Spleen (tissue), 11 donors: ENCODE data around the gene EFNA2. TPM values are rescaled to one million over a fixed set of nuclear protein-coding genes. Genes with fewer than 3 reads are reported as not detected.

Experiments
- DNase-seq: peaks from one replicate; pipeline ENCODE4 v3.0.0-alpha.2; 2020
- H3K27ac ChIP-seq, 8 donors: fragments of 200-600 bp; sonication (generic) in 7 of 8; 1 replicate in 4 of 8; 2 replicates in 4 of 8; pipeline versions ENCODE4 v1.5.0 to v1.8.0; 2016 to 2021; ENCODE audit warnings: inconsistent platforms in 4 of 8, mild to moderate bottlenecking in 4 of 8, moderate library complexity in 1 of 8
- H3K27me3 ChIP-seq, 7 donors: fragments of 200-600 bp; sonication (generic) in 6 of 7; replicated peaks in 1 of 7; 1 replicate in 4 of 7; 2 replicates in 3 of 7; pipeline versions ENCODE4 v1.5.0 to v1.8.0; 2016 to 2021; ENCODE audit warnings: inconsistent platforms in 3 of 7, mild to moderate bottlenecking in 1 of 7
- H3K36me3 ChIP-seq, 6 donors: fragments of 200-600 bp; sonication (generic) in 5 of 6; 1 replicate in 4 of 6; 2 replicates in 2 of 6; pipeline versions ENCODE4 v1.5.0 to v1.8.0; 2016 to 2021; ENCODE audit warnings: inconsistent platforms in 2 of 6
- H3K4me1 ChIP-seq, 6 donors: fragments of 200-600 bp; sonication (generic) in 5 of 6; 1 replicate in 3 of 6; 2 replicates in 3 of 6; pipeline versions ENCODE4 v1.5.0 to v1.8.0; 2016 to 2021; ENCODE audit warnings: inconsistent platforms in 3 of 6
- H3K4me3 ChIP-seq, 8 donors: fragments of 200-600 bp; sonication (generic) in 7 of 8; 1 replicate in 4 of 8; 2 replicates in 4 of 8; pipeline versions ENCODE4 v1.5.0 to v1.8.0; 2016 to 2021; ENCODE audit warnings: inconsistent platforms in 4 of 8, mild to moderate bottlenecking in 4 of 8, moderate library complexity in 2 of 8
- H3K9me3 ChIP-seq, 8 donors: fragments of 200-600 bp; sonication (generic) in 7 of 8; 1 replicate in 4 of 8; 2 replicates in 4 of 8; pipeline versions ENCODE4 v1.5.0 to v1.8.0; 2016 to 2021; ENCODE audit warnings: inconsistent platforms in 4 of 8
- CTCF ChIP-seq, 11 experiments: fragments of 200-600 bp in 7 of 11; fragments of 450-650 bp in 4 of 11; sonication (generic) in 4 of 11; IDR thresholded peaks in 8 of 11; conservative IDR thresholded peaks in 3 of 11; 1 replicate in 7 of 11; 2 replicates in 4 of 11; pipeline versions ENCODE4 v1.4.0 to v1.8.0; 2016 to 2021; ENCODE audit warnings: antibody characterized with exemption in 11 of 11, inconsistent platforms in 4 of 11, mild to moderate bottlenecking in 1 of 11
- POLR2A ChIP-seq, 3 donors: fragments of 450-650 bp; IDR thresholded peaks; one replicate each; pipeline ENCODE4 v1.5.1; 2017; ENCODE audit warnings: antibody characterized with exemption in 3 of 3, mild to moderate bottlenecking in 1 of 3
- POLR2AphosphoS5 ChIP-seq, 3 donors: sonication (generic); formaldehyde crosslinking; IDR thresholded peaks; one replicate each; pipeline ENCODE4 v1.5.1; 2017; ENCODE audit warnings: antibody characterized with exemption in 3 of 3
- WGBS, 5 donors: extraction: QIAGEN DNeasy Blood & Tissue Kit in 3 of 5; methylation state at CpG; one replicate each; pipeline versions ENCODE4 v1.1.5 to v1.1.7; 2013 to 2018; 5-methylcytosine and 5-hydroxymethylcytosine counted together
- intact Hi-C: fragments of 100-400 bp; cut with DNase I; formaldehyde crosslinking; loops from one replicate; pipeline ENCODE4 v1.15.0; 2023; ENCODE audit warnings: low total_unique reads
- polyA plus RNA-seq, 3 donors: library from polyadenylated mRNA; stranded (reverse); fragments of 200-250 nt; gene quantifications; one replicate each; pipeline ENCODE4 v1.2.1, GENCODE V29; 2013
- total RNA-seq, 7 donors: library from RNA; depleted of rRNA in 3 of 7; stranded (reverse); fragments of >200 nt in 3 of 7; fragmentation: NEBNext Ultra II Directional in 4 of 7; extraction: Animal tissue kit (Norgen Biotek cat#: 25700) in 4 of 7; gene quantifications; one replicate each; pipeline versions ENCODE4 v1.1.0 to v1.2.1, GENCODE V29; 2016 to 2021
- donor health status: healthy with polysubstance abuse.
- donor health status: DM: no; HTN: no; CAD: no; lungs with moderate emphysema.
- donor health status: DM: no; HTN: no; CAD: no.
- donor health status: Bipolar disorder and iron deficiency.
- donor health status: healthy.
- donor health status: DM: no; HTN: no; CAD: no.
- donor health status: DM: yes; HTN: yes; CAD: no.

The EFNA2 gene
- total and polyA plus RNA-seq, 10 donors: not detected

GRCh38 chr19:1294688-1295087 is 9.0 kb downstream of the EFNA2 start:
- Histone ChIP-seq H3K36me3 (no peaks in the 10 kb centered on the region), H3K4me1 (peaks cover 0 to 32% (median 9%) of the 10 kb centered on the region in 6 donors), H3K4me3 (no peak overlapping the region), H3K27me3 (peaks cover 5 to 76% (median 63%) of the 10 kb centered on the region in 7 donors), H3K9me3 (no peaks in the 10 kb centered on the region), H3K27ac (no peak overlapping the region)
- intact Hi-C loops: no loop called here
- WGBS, 5 donors: 62 to 77% (median 72%) methylated on average over 14 of the region's 14 CpGs
- TF ChIP-seq CTCF (IDR thresholded peaks at IDR 0.05 in 8 of 11, conservative IDR thresholded peaks at IDR 0.05 in 3 of 11) (no peak), POLR2AphosphoS5 (IDR thresholded peaks at IDR 0.05) (no peak), POLR2A (IDR thresholded peaks at IDR 0.05) (no peak)
- DNase-seq: no peak

GRCh38 chr19:1295169-1296012 is 9.7 kb downstream of the EFNA2 start:
- WGBS, 5 donors: 11 to 27% (median 17%) methylated on average over 36 to 82 of the region's 82 CpGs
- no peak for DNase-seq
- H3K4me1 ChIP-seq: peaks cover 0 to 32% (median 9%) of the 10 kb centered on the region in 6 donors
- intact Hi-C loops: no loop called here
- H3K4me3 ChIP-seq: peak overlapping the region in 1 of 8 donors; percentile 31
- H3K27me3 ChIP-seq: peaks cover 5 to 76% (median 56%) of the 10 kb centered on the region in 7 donors
- no peaks in the 10 kb centered on the region for H3K9me3 ChIP-seq
- H3K36me3 ChIP-seq: no peaks in the 10 kb centered on the region
- H3K27ac ChIP-seq: no peak overlapping the region
- no peak for TF ChIP-seq CTCF (IDR thresholded peaks at IDR 0.05 in 8 of 11, conservative IDR thresholded peaks at IDR 0.05 in 3 of 11)

DNA sequence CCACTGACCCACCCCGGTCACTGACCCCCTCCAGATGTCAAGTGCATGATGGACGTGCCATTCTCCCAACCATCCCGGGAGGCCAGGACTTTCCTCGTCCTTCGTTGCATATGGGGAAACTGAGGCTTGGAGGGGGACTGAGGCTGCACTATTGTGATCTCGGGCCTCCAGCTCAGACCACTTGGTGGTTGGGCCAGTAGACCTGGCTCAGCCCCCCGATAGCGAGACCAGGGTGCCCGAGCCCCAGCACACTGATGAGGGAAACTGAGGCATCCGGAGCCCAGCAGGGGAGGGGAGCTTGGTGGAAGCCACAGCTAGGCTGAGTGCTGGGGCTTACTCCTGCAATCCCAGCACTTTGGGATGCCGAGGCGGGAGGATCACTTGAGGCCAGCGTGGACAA is 10.4 kb downstream of the EFNA2 start:
- no peak overlapping the region for H3K4me3 ChIP-seq
- peaks cover 0 to 29% (median 8%) of the 10 kb centered on the region in 6 donors for H3K4me1 ChIP-seq
- TF ChIP-seq CTCF (IDR thresholded peaks at IDR 0.05 in 8 of 11, conservative IDR thresholded peaks at IDR 0.05 in 3 of 11) (no peak), POLR2A (IDR thresholded peaks at IDR 0.05) (no peak), POLR2AphosphoS5 (IDR thresholded peaks at IDR 0.05) (no peak)
- no peaks in the 10 kb centered on the region for H3K36me3 ChIP-seq
- H3K27ac ChIP-seq: no peak overlapping the region
- 76 to 84% (median 79%) methylated on average over 8 to 13 of the region's 13 CpGs for WGBS, 5 donors
- peaks cover 5 to 69% (median 49%) of the 10 kb centered on the region in 7 donors for H3K27me3 ChIP-seq
- intact Hi-C loops: no loop called here
- H3K9me3 ChIP-seq: no peaks in the 10 kb centered on the region
- DNase-seq: no peak

- Histone ChIP-seq H3K27ac (no peak overlapping the region), H3K4me1 (peaks cover 0 to 22% (median 7%) of the 10 kb centered on the region in 6 donors), H3K9me3 (no peaks in the 10 kb centered on the region), H3K4me3 (no peak overlapping the region), H3K36me3 (no peaks in the 10 kb centered on the region), H3K27me3 (peaks cover 5 to 63% (median 43%) of the 10 kb centered on the region in 7 donors)
- TF ChIP-seq POLR2A (IDR thresholded peaks at IDR 0.05) (no peak), POLR2AphosphoS5 (IDR thresholded peaks at IDR 0.05) (no peak), CTCF (IDR thresholded peaks at IDR 0.05 in 8 of 11, conservative IDR thresholded peaks at IDR 0.05 in 3 of 11) (no peak)
- WGBS, 5 donors: 83 to 90% (median 87%) methylated on average over 10 to 24 of the region's 24 CpGs
- intact Hi-C loops: no loop called here
- DNase-seq: no peak
Observed at GRCh38 chr19:1296575-1297271, 11.1 kb downstream of the EFNA2 start.
